GM18517 (cell line): ENCODE data around the gene ZMIZ1.

ENCODE experiments used
- ATAC-seq: cut with Tn5 transposase; IDR thresholded peaks from one replicate; pipeline ENCODE4 v1.9.1; 2021; ENCODE audit warnings: mild to moderate bottlenecking, moderate library complexity; ENCODE audit not compliant: unreplicated experiment

Gene ZMIZ1

DNA sequence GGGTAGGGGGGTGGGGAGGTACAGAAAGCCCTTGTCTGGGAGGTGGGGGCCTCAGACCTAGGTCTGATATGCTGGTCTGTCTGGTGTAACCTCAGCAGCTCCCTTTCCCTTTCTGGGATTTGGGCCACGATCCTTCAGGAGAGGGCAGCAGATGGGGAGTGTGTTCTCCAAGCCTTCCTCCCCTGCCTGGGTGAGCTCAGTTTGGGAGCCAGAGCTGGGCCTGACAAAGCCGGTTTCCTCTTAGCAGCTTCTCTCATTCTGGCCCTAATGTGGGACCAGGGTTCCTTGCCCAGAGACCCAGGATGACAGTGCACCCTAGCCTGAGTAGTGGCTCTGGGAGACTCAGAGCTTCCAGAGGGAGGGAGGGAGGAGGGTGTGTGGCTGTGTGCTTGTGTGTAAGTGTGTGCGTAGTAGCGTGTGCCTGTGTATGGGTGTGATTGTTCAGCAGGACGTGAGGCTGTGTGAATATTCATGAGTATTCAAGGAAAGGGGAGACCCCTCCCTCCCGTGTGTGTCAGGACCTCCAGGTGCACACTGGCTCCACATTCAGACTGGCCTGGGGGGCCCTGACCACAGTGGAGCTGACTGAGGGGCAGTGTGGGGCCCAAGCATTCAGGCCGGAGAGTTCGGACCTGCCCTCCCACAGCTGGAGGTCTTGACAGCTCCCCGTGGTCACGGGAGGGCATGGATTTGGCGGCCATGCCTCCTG lies 96.5 kb downstream of the ZMIZ1 start:
- no peak for ATAC-seq

DNA sequence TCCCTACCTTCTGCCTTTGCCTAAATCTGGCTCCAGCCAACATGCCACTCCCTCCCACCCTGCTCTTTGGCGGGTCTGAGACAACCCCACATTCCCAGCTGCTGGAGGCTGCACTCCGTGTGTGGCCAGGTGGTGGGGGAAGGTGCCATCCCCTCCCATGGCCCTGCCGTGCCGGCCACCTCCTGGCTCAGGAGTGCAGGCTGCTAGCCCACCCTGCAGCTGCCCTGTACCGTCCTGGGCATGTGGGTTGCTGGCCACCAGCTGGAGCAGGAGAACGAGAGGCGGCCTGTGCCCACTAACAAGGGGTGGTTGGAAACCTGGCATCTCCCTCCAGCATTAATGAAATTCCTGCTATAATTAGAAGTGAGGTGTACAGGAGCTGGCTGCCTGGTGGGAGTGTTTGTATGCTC lies 97.6 kb downstream of the ZMIZ1 start:
- no peak for ATAC-seq

DNA sequence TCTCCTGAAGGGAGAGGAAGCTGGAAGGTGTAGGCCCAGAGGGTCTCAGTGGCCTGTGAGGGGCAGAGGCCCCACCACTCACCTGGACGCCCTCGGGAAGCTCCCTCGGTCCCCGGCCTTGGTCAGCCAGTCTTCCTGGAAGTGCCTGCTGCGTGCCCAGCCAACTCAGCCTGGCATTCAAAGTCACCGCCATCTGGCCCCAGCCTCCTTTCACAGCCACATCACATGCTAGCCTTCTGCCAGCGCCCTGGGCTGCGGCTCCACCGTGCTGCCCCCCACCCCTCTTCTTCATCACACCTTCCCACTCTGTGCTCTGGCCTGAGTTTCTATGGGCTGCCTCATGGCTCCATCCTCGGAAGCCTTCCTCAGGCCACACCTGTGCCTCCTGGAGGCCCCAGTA lies 98.0 kb downstream of the ZMIZ1 start:
- no peak for ATAC-seq

GRCh38 chr10:79167537-79167936 lies 98.8 kb downstream of the ZMIZ1 start:
- ATAC-seq, result no peak

DNA sequence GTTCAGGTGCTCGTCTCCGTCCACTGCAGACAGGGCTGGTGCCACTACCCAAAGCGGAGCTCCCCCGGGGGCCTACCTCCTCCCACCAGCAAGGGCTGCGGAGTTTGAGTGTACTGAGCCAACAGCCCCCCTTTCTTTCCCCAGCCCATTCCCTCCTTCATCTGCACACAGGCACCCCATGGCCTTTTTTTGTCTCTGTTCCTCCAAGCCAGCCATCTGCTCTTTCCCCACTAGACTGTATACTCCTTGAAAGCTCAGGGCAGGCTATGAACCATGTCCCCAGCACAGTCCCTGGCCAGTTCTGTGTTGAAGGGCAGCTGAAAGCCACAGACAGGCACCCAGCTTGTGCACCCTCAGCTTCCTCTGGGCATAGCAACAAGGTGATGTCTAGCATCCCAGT lies 99.4 kb downstream of the ZMIZ1 start:
- ATAC-seq, result no peak

GRCh38 chr10:79170226-79170752 lies 101.5 kb downstream of the ZMIZ1 start:
- ATAC-seq, result no peak

GRCh38 chr10:79170993-79171392 lies 102.2 kb downstream of the ZMIZ1 start:
- no peak for ATAC-seq

DNA sequence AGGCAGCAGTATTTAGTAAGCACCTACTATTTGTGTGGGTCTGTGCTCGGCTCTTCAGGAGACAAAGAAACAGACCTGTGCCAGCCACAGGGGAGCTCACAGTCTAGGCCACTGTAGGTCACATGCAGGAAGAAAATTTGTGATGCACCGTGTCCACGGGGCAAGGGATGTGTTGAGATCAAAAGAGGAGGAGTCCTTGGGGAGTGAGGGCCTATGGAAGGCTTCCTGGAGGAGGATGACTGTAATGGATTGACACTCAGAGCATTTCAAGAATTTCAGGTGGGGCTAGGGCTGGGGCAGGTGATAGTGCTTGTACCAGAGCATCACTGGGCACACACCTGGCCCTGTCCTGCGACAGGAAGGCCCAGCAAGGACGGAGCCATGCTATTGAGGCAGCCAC lies 102.7 kb downstream of the ZMIZ1 start:
- no peak for ATAC-seq

DNA sequence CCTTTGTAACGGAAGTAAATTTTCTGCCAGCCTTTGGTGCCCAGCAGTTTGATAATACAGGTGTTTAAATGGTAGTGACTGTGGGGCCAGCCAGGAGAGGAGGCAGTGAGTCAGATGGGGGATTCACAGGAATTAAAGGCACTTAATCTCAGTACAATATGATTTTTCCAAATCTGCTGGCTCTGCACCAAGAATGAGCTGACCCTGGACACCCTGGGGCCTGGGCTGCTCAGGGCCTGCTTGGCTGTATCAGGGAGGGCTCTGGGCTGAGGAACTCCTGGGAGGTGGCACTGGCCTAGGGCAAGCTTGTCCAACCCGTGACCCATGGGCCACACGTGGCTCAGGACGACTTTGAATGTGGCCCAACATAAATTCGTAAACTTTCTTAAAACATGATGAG lies 104.1 kb downstream of the ZMIZ1 start:
- ATAC-seq, result no peak

GRCh38 chr10:79173582-79174262 lies 105.0 kb downstream of the ZMIZ1 start:
- no peak for ATAC-seq

DNA sequence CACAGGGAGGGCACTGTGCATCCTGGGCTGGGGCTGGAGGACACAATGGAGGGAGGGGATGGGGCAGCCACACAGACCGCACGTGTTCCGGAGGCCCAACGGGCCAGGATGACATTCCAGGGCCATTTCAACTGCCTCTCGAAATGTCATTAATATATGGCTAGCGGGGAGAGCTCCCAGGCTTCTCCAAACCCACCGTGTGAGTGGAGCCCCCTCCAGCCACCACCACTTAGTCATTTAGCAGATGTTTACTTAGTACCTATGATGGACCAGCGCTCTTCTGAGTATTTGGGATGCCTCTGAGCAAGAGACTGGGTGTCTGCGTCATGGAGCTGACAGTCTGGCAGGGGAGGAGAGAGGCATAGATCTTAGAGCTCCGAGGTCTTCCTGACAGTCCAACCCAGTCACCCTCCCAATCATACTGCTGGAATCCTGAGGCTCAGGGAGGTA lies 107.3 kb downstream of the ZMIZ1 start:
- ATAC-seq, result no peak

DNA sequence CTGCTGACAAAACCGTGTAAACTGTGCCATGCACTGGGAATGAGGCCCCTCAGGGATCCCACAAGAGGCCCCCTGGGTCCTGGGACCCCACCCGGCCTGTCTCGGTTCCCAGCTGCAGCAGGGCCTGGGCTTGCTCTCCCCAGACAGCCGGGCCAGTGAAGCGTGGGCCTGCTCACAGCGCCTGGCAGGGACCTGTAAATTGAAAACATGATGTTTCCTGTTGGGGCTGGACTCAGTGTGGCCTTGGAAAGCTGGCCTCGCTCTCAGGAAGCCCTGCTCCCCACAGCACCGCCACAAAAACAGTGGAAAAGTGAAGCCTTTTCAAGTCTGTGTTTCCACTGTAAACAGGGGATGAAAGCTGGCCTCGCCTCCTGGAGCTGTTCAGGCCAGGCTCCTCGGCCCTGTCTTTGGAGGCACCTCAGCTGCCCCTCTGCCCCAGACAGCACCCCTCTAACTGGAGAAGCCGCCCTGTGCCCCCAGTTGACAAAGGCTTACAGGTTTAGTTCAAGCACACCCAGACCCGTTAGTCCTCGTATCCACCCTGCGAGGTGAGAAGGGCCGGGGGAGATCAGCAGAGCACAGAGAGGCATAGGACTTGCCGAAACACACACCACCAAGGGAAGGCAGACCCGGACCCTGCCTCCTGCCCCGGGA lies 108.3 kb downstream of the ZMIZ1 start:
- no peak for ATAC-seq

DNA sequence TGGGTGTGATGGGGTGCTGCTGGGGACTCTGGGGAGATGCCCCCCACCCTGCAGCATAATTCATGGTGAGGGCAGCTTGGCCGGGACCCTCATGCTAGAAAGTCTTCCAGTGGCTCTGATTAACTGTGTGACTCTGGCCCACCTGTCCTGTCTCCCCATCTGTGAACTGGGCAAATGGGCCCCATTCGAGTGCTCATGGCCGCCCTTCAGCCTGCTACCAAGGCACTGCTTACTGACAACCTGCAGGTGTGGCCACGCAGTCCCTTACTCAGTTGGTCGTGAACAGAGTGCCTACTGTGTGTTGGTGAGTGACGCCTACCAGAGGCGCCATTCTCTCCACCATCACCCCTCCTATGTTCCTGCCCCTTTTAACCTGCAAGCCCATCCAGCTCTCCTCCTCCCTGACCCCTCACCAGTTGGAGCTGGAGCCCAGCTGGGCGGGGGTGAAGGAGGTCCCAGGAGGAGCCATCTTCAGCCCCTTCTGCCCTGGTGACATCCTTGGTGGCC lies 109.4 kb downstream of the ZMIZ1 start:
- ATAC-seq, result no peak

- ATAC-seq, result no peak
Measured at GRCh38 chr10:79178614-79179163, 109.9 kb downstream of the ZMIZ1 start.

- no peak for ATAC-seq
Measured at GRCh38 chr10:79179164-79179956, 110.6 kb downstream of the ZMIZ1 start.

GRCh38 chr10:79179957-79180309 lies 111.2 kb downstream of the ZMIZ1 start:
- ATAC-seq, result no peak

- no peak for ATAC-seq
Measured at GRCh38 chr10:79180414-79181221, 111.9 kb downstream of the ZMIZ1 start.

- no peak for ATAC-seq
Measured at GRCh38 chr10:79181227-79181626, 112.5 kb downstream of the ZMIZ1 start.

- ATAC-seq, result no peak
Measured at GRCh38 chr10:79181698-79182521, 113.1 kb downstream of the ZMIZ1 start.
